ENCODE measurements around the gene VIT.
"Not testable (repeated sequence)": the region's sequence is repeated elsewhere in the genome, so short reads cannot be mapped to it uniquely, and the experiment has no call there.

VIT gene

GRCh38 chr2:36677386-36677785, 19.1 kb upstream of the VIT start:
- DNase-seq = no peak

- no peak for DNase-seq
Measured at GRCh38 chr2:36677996-36678605, 18.4 kb upstream of the VIT start.

DNA sequence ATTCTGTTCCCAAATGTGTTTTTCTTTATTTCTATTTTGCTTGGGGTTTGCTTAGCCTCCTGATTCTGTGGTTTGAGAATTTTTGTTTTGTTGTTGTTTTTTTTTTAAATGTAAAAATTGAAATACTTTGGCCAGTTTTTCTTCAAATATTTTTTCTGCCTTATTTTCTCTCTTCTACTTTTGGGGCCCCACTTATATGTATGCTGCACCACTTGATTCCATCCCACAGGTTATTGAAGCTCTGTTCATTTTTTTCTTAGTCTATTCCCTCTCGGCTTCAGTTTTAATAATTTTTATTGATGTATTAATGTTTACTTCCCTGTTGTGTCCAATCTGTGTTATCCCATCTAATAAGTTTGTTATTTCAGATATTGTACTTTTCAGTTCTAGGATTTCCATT, 17.7 kb upstream of the VIT start:
- DNase-seq = no peak

- DNase-seq = no peak
Measured at GRCh38 chr2:36680012-36680411, 16.5 kb upstream of the VIT start.

DNA sequence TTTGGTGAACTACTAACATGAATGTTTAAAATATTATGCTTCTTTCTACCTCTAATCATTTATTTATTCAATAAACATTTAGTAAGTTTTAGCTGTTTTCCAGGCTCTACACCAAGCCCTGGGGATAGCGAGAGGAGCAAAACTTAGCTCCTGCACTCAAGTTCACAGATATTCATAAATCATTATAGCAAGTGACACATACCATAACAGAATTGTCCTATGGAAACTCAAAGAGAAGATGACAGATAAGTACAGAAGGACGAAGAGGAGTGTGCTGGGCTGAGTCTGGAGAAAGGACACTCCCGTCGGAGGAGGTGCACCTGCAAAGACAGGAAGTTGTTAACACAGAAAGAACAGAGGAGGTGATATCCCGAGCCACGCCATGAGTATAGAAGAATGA, 13.9 kb upstream of the VIT start:
- no peak for DNase-seq

GRCh38 chr2:36683002-36683401, 13.5 kb upstream of the VIT start:
- DNase-seq = no peak

- DNase-seq = not testable (repeated sequence)
Measured at GRCh38 chr2:36688291-36688690, 8.2 kb upstream of the VIT start.

DNA sequence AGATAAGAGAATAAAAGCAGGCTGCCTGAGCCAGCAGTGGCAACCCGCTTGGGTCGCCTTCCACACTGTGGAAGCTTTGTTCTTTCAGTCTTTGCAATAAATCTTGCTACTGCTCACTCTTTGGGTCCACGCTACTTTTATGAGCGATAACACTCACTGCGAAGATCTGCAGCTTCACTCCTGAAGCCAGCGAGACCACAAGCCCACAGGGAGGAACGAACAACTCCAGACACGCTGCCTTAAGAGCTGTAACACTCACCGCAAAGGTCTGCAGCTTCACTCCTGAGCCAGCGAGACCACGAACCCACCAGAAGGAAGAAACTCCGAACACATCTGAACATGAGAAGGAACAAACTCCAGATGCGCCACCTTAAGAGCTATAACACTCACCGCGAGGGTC, 7.5 kb upstream of the VIT start:
- not testable (repeated sequence) for DNase-seq

GRCh38 chr2:36692121-36692520, 4.4 kb upstream of the VIT start:
- DNase-seq = no peak

DNA sequence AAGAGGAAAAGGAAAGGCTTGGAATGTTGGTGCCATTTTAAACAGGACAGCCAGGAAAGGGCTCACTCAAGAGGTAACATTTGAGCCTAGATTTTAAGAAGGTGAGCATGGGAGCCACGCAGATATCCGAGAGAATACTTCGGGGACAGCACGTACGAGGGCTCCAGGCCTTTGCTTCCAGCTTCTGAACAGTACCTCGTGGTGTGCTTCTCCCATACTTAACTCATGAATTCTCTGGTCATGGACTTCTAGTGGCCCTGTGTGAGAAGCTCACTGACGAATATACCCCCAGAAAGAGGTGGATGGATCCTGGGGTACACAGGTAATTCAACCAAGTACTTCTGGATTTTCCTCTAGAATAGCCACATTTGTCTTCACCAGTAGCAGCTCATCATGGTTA, 2.7 kb upstream of the VIT start:
- no peak for DNase-seq

GRCh38 chr2:36695746-36696415, 626 bp upstream of the VIT start:
- DNase-seq = no peak

DNA sequence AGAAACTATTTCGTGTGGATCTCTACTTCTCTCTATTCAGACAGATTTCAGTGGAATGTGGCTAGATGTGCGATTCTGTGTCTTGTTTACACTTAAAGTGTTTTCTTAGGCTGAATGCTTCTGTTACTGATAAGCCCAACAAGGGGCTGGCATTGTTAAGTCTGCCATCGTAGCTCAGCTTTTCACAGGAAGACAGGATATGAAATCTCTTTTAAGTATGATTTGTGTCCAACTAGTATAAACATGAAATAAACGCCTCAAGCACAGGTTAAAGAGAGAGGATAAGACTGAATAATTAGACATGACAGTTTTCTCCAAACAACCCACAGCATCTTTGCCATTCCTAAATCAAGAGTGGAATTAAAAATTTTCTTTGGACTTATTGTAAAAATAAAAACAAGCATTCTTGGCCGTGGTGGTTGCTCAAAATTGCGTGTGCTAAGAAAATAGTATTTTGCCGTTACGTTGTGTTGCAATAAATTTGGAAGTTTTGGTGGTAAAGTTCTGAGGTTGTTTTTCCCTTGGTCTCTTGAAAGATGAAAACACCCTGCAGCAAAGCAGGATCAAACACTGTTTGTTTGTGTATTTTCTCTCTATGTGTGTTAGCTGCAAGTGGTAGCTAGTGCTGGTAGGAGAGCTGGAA, 1.0 kb downstream of the VIT start:
- DNase-seq = no peak

DNA sequence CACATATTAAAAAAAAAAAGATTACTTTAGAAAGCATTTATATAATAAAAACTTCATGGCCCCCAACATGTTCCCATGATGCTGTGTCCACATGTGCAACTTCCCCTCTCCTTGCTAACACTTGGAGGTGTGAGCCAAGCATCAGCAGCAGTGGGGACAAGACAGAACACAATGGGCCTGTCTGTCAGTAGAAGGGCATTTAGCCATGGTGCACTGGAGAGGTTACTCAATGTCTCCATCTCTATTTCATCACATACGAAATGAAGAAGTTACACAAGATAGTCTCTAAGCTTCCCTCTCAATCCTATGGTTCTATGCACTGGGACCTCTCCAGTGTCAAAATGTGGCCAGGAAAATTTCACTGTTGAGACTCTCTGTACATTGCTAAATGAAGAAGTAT, 2.5 kb downstream of the VIT start:
- no peak for DNase-seq

- DNase-seq = no peak
Measured at GRCh38 chr2:36700311-36700710, 3.8 kb downstream of the VIT start.

DNA sequence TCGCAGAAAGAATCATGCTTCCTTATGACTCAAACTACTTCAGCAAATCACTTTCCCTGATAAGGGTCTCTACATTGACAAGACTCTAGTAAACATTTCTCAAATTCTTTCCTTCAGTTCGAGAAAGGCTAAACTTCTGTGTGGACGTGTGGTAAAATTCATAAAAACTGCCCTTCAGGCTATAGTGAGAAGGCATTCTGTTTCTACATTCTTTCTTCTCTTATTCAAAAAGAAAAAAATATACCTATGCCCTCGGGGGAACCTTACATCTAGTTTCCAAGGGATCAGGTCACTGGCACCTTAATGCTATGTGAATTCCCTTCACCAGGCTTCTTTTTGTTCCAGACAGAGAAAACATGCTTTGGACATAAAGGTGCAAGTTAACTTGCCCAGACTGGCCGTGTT, 4.9 kb downstream of the VIT start:
- no peak for DNase-seq

- DNase-seq = no peak
Measured at GRCh38 chr2:36701918-36702317, 5.4 kb downstream of the VIT start.

DNA sequence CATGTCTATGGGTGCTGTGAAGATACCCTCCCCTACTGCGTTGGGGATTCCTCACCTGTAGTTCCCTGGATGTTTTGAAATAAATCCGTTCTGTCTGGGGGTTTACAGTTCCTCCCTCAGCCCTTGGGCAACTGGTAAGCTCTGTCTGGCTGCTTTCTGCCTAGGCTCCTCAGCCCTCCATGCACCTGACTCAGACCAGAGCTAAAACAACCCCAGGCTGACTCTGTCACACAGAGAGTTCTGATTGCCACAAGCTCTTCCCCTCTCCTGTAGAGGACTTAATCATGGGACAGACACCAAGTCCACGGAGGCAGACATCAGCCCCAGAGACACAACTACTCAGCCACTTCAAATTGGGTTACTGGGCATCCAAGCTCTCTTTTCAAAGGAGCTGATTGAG, 6.3 kb downstream of the VIT start:
- no peak for DNase-seq

DNA sequence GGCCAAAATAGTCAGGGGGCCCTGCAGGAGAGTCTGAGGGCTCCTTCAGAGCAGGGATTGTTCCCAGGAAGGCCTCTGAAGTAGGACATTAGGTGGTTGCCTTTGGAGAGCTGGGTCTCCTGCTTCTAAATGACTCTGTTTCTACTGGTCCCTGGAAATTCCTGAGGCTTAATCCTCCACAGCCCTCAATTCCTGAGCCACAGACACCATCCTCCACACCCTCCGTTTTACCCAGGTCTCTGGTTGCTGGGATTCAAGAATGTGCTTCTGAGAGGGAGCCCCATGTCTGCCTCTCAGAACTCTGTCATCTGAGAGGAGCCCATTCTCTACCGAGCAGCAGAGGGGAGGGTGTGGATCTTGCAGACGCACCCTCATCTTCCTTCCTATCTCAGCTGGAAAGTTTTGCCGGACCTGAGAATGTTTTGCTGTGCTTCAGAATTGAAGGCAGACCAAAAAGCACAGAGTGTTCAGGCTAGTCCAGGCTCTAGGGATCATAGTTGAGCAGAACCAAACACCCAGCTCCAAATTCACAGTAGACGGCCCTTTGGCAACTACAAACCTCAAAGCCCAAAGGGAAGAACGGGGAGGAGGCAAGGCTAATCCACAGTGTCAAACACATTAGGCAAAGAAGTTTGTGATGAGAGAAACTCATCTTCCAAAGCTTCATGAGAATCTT, 8.1 kb downstream of the VIT start:
- no peak for DNase-seq

- no peak for DNase-seq
Measured at GRCh38 chr2:36705326-36706020, 9.0 kb downstream of the VIT start.

GRCh38 chr2:36706021-36706876, 9.7 kb downstream of the VIT start:
- no peak for DNase-seq

GRCh38 chr2:36707050-36707449, 10.5 kb downstream of the VIT start:
- no peak for DNase-seq

Measured in nucleus accumbens (tissue), 56 donors.